Mesodermal cell (in vitro differentiated cells): ENCODE data around the gene ADAR.
A peak's percentile ranks its signal among the peaks of the same experiment; 100 is the strongest.

Source experiments
- H3K27ac ChIP-seq: 2 replicates; pipeline ENCODE4 v1.7.0; 2013; ENCODE audit warnings: mild to moderate bottlenecking, low read depth, low read length, moderate library complexity; ENCODE audit not compliant: severe bottlenecking
- H3K36me3 ChIP-seq: 2 replicates; pipeline ENCODE4 v1.7.1; 2013; ENCODE audit warnings: mild to moderate bottlenecking, low read length, moderate library complexity; ENCODE audit not compliant: control insufficient read depth, insufficient read depth
- H3K4me1 ChIP-seq: one replicate; pipeline ENCODE4 v1.7.1; 2013; ENCODE audit warnings: mild to moderate bottlenecking, low read length; ENCODE audit not compliant: insufficient read depth, control insufficient read depth, poor library complexity, severe bottlenecking
- H3K4me3 ChIP-seq: 2 replicates; pipeline ENCODE4 v1.7.0; 2013; ENCODE audit warnings: low read length, control low read depth, mild to moderate bottlenecking; ENCODE audit not compliant: insufficient read depth, poor library complexity, severe bottlenecking; ENCODE audit errors: extremely low read depth
- H3K9me3 ChIP-seq: 2 replicates; pipeline ENCODE4 v1.7.1; 2013; ENCODE audit warnings: mild to moderate bottlenecking, low read length, moderate library complexity; ENCODE audit not compliant: control insufficient read depth
- WGBS, 2 experiments: methylation state at CpG; one replicate each; pipeline ENCODE4 v1.1.5; 2013; ENCODE audit warnings: missing lambda C conversion rate in 2 of 2; ENCODE audit not compliant: insufficient coverage in 2 of 2; 5-methylcytosine and 5-hydroxymethylcytosine counted together

Gene ADAR

DNA sequence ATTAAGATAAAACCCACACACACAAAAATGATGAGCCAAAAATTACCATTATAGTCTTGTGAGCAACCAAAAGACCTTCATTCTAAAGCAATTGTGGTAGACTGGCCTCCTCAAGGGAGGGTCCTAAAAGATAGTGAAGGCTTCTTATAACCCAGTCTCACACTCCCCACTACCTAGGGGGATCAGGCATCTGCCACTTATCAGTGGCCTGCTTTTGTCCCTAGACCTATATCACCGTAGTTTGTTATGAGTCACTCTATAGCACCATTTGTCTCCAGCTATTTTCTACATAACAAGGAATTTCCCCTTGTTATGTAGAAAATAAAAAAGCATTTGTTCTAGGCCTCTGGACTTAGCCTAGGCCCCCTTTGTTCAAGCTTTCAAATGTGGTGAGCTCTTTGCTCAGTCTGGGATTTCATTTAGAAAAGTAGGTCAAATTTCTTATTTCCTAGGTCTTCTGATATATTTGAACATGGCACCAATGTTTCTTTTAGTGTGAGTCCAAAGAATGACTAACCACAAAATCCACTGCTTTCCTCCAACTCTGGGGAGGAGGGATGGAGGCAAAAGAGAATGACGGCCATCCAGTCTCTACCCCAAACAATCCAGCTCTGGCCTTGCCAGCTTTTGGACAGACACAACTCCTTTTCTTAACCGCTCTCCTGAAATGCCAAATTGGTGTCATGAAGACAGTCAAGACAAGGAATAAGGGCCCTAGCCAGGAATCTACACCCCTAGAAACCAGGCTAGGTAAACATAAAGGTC, 8.9 kb downstream of the ADAR start:
- H3K4me3 ChIP-seq, result no peak overlapping the region
- H3K36me3 ChIP-seq, result peaks cover 92% of the 10 kb centered on the region
- H3K9me3 ChIP-seq, result no peaks in the 10 kb centered on the region
- H3K27ac ChIP-seq, result peak overlapping the region; percentile 41
- 100% methylated on average over 1 of the region's 3 CpGs; no CpG with 5 or more reads in 1 of the 2 experiments for WGBS, 2 experiments
- H3K4me1 ChIP-seq, result peaks cover 8% of the 10 kb centered on the region

DNA sequence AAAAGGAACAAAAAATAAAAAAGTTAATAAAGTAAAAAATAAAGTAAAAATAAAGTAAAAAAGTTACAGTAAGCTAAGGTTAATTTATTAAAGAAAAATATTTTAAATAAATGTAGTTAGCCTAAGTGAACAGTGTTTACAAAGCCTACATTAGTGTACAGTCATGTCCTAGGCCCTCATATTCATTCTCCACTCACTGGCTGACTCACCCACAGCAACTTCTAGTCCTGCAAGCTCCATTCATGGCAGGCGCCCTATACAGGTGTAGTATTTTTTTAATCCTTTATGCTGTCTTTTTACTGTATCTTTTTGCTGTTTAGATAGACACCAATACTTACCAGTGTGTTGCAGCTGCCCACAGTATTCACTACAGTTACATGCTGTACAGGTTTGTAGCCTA, 12.4 kb downstream of the ADAR start:
- no peak overlapping the region for H3K27ac ChIP-seq
- H3K9me3 ChIP-seq, result no peaks in the 10 kb centered on the region
- peaks cover 92% of the 10 kb centered on the region for H3K36me3 ChIP-seq
- peaks cover 8% of the 10 kb centered on the region for H3K4me1 ChIP-seq
- no peak overlapping the region for H3K4me3 ChIP-seq
- no CpG with 5 or more reads among the region's 1 CpG for WGBS, 2 experiments

DNA sequence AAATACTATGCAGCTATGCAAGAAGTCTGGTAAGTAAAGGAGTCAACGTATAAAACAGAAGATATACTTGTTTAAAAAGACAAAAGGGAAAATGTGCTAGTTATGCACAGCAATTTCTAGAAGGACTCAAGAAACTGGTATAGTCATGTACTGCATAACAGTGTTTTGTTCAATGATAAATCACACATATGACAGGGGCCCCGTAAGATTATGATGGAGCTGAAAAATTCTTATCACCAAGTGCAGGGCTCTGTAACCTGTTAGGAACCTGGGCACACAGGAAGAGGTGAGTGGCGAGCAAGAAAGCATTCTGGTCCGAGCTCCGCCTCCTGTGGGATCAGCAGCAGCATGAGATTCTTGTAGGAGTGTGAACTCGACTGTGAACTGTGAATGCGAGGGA, 13.2 kb downstream of the ADAR start:
- Histone ChIP-seq H3K27ac (no peak overlapping the region), H3K36me3 (peaks cover 94% of the 10 kb centered on the region), H3K4me1 (peaks cover 12% of the 10 kb centered on the region), H3K9me3 (no peaks in the 10 kb centered on the region), H3K4me3 (no peak overlapping the region)
- 93 to 94% methylated on average over 2 to 4 of the region's 7 CpGs for WGBS, 2 experiments

DNA sequence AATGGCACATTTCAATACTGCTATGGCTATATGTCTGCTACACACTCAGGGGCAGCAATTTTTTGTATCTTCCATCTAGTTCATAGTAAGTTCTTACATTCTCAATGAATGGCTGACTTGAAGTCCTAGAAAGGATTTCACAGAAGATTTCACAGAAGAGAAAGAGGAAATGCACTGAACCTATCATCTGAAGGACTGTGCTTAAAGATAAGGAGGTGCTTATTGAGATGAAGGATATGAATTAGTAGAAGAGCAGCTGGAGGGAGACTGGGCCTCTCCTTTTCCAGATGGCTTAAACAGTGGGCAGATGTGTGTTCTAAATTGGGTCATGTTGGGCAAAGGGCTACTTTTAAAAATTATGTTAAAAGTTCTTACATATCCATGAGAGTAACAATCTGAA, 14.6 kb downstream of the ADAR start:
- no peak overlapping the region for H3K27ac ChIP-seq
- H3K36me3 ChIP-seq, result peaks cover 97% of the 10 kb centered on the region
- no peak overlapping the region for H3K4me3 ChIP-seq
- H3K9me3 ChIP-seq, result no peaks in the 10 kb centered on the region
- peaks cover 6% of the 10 kb centered on the region for H3K4me1 ChIP-seq

DNA sequence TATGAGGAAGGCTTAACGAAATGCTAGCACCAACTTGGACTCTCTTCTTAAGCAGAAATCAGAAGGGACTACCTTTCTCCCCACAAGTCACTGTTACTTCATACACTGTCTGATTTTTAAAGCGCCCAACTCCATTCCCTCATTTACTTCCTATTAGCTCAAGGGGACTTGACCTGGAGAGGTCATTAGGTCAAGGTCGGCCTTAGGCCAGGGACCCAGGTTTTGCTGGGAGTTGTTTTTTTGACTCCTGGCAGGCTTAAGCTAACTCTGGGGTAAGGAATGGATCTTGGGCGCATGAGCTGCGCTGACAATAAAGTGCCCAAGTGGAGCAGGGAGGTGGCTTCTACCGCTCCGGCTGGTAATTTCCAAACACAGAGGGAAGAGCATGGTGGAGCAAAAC, 16.8 kb downstream of the ADAR start:
- peaks cover 97% of the 10 kb centered on the region for H3K36me3 ChIP-seq
- H3K4me3 ChIP-seq, result no peak overlapping the region
- H3K9me3 ChIP-seq, result no peaks in the 10 kb centered on the region
- 96 to 100% methylated on average over 2 to 5 of the region's 7 CpGs for WGBS, 2 experiments
- no peak overlapping the region for H3K27ac ChIP-seq
- peaks cover 6% of the 10 kb centered on the region for H3K4me1 ChIP-seq

- Histone ChIP-seq H3K4me3 (no peak overlapping the region), H3K36me3 (peaks cover 97% of the 10 kb centered on the region), H3K9me3 (no peaks in the 10 kb centered on the region), H3K27ac (no peak overlapping the region), H3K4me1 (peaks cover 6% of the 10 kb centered on the region)
- 100% methylated on average over 1 of the region's 5 CpGs; no CpG with 5 or more reads in 1 of the 2 experiments for WGBS, 2 experiments
Observed at GRCh38 chr1:154590756-154591155, 17.2 kb downstream of the ADAR start.

DNA sequence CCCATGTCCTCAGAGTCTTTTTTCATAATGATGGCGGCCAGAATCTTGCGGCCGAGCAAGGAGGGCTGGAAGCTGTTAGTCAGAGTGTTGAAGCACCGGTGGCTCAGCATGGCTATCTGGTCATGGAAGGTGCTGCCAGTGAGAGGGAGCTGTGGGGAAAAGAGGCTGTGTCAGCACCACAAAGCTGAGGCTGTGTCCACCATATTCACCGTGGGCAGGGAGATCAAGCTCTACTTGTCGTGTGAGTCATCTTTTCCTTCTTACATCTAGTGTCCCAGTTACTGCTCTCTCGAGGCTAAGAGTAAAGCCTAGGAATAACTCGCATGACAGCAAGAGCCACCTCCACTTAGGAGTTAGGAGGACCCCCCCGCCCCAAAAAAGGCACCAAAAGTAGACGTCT, 18.2 kb downstream of the ADAR start:
- H3K27ac ChIP-seq, result no peak overlapping the region
- 94 to 98% methylated on average over 5 to 6 of the region's 10 CpGs for WGBS, 2 experiments
- H3K9me3 ChIP-seq, result no peaks in the 10 kb centered on the region
- H3K4me3 ChIP-seq, result no peak overlapping the region
- peaks cover 4% of the 10 kb centered on the region for H3K4me1 ChIP-seq
- peaks cover 99% of the 10 kb centered on the region for H3K36me3 ChIP-seq

DNA sequence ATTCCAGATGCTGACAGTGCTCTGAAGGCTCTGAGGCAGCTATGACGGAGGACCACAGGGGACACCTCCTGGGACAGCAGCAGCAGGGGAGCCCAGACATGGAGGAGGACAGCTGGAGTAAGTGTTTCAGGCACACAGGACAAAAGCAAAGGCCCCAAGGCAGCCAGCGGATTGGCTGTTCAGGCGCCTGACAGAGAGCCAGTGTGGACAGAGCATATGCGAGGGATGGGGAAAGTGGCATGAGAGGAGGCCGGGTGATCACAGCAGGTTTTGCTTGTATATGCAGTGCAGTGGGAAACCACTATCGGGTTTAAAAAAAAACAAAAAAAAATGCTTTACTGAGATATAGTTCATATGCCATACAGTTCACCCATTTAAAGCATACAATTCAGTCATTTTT, 21.3 kb downstream of the ADAR start:
- H3K9me3 ChIP-seq, result no peaks in the 10 kb centered on the region
- no peak overlapping the region for H3K4me3 ChIP-seq
- WGBS, 2 experiments, result 90 to 98% methylated on average over 4 to 5 of the region's 6 CpGs
- H3K4me1 ChIP-seq, result peaks cover 4% of the 10 kb centered on the region
- peaks cover 100% of the 10 kb centered on the region for H3K36me3 ChIP-seq
- no peak overlapping the region for H3K27ac ChIP-seq

- peaks cover 99% of the 10 kb centered on the region for H3K36me3 ChIP-seq
- H3K4me3 ChIP-seq, result no peak overlapping the region
- peaks cover 4% of the 10 kb centered on the region for H3K4me1 ChIP-seq
- no peaks in the 10 kb centered on the region for H3K9me3 ChIP-seq
- 92 to 95% methylated on average over 8 of the region's 10 CpGs for WGBS, 2 experiments
- no peak overlapping the region for H3K27ac ChIP-seq
Observed at GRCh38 chr1:154586231-154586630, 21.8 kb downstream of the ADAR start.

GRCh38 chr1:154584267-154584994, 23.6 kb downstream of the ADAR start:
- H3K36me3 ChIP-seq, result peaks cover 97% of the 10 kb centered on the region
- H3K9me3 ChIP-seq, result no peaks in the 10 kb centered on the region
- H3K27ac ChIP-seq, result no peak overlapping the region
- H3K4me1 ChIP-seq, result no peaks in the 10 kb centered on the region
- 95% methylated on average over 8 of the region's 9 CpGs for WGBS, 2 experiments
- no peak overlapping the region for H3K4me3 ChIP-seq

DNA sequence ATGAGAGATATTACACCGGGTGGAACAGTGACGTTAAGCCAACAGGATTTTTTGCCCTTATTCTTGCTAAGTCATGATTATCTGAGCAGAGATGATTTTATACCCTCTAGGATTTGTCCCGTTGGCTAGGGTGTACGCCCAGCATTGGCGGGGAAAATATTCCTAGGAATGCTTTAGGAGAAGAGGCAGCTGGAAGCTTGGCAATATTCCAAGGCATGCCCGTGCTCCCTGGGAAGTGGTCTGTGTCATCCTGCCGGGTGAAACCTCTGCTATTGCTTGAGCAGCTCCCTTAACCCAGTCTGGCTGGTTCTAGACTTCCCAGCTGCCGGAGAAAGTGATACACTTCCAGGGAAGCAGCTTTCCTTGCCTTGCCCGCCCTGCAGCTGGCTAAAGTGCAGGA, 24.2 kb downstream of the ADAR start:
- Histone ChIP-seq H3K36me3 (peaks cover 97% of the 10 kb centered on the region), H3K4me1 (no peaks in the 10 kb centered on the region), H3K27ac (no peak overlapping the region), H3K9me3 (no peaks in the 10 kb centered on the region), H3K4me3 (no peak overlapping the region)
- 77 to 88% methylated on average over 7 to 9 of the region's 9 CpGs for WGBS, 2 experiments
